ENCODE data around the gene HDAC10.

The HDAC10 gene

DNA sequence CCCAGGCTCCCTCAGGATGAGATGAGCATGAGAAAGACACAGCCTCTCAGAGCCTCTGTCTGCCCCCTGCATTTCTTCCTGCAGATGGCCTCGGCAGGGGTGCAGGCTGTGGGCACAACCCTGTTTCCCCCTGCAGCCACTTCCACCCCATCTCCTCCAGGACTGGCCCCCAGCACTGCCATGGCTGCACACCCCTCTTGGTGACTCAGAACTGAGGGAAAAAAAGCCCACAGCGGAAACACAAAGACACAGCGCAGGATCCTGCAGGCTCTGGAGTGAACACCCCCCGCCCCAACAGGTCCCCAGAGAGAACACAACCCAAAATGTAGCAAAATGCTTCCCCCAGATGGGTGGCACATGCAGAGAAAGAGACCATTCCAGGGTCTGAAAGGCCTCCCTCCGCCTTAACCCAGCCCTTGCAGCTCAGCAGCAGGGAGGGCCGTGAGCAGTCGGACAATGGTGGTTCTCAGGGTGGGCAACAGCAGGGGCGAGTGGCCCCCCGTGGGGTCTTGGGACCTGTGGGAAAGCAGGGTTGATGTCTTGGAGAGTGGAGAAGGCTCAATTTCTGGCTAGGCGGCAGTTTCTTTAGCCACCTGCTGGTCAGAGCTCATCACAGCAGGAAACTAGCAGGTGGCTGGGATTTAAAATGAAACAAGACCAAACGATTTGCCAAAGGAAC lies 14.2 kb downstream of the HDAC10 start:
- peak; percentile 48 for DNase-seq (ENCODE audit: low spot score)

DNA sequence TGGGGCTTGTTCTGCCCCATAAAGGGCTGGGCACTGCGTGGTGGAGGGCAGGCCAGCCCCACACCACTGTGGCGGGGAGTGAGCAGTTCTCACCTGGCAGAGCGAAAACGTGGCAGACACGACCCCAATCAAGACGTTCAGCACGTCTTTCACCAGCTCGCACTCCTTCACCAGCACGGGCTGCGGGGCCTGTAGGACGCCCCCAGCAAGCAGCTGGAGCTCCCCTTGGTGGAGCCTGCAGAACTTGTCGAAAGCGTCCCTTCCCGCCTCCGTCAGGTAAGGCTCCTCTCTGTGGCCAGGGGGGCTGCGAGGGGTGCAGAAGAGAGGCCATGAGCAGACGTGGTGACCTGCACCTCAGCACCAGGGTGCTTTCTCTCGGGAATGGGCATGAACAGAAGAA lies 17.8 kb downstream of the HDAC10 start:
- no peak for DNase-seq (ENCODE audit: low spot score)

GRCh38 chr22:50232481-50233151 lies 18.4 kb downstream of the HDAC10 start:
- no peak for DNase-seq (ENCODE audit: low spot score)

- DNase-seq (ENCODE audit: low spot score), result no peak
Measured at GRCh38 chr22:50229370-50229769, 21.7 kb downstream of the HDAC10 start.

GRCh38 chr22:50228366-50228765 lies 22.7 kb downstream of the HDAC10 start:
- DNase-seq (ENCODE audit: low spot score), result no peak

DNA sequence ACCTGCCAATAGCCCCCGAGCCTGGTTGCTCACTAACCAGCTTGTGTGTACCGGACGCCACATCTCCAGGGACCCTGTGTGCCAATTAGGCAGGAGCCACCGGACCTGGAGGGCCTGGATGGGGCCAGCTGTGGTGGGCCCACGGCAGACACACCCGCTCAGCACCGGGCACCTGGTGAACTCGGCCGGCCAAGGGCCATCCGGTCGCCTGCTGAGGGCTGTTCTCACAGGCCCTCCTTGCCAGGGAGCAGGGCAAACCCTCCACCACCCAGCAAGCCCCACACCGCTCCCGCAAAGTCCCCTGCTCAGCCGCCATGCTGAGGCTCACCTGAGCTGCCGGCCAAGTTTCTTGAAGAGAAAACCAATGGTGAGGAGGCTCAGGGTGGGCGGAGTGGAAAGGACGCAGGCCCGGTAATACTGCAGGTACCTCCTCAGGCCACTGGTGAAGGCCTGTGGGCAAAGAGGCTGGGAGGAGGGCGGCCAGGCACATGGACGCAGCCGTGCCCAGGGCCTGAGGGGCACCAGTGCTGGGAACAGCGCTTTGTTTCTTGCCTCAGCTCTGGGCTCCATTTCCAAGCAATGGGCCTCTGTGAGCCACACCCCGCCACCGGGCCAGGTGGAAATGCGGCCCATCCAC lies 23.4 kb downstream of the HDAC10 start:
- no peak for DNase-seq (ENCODE audit: low spot score)

DNA sequence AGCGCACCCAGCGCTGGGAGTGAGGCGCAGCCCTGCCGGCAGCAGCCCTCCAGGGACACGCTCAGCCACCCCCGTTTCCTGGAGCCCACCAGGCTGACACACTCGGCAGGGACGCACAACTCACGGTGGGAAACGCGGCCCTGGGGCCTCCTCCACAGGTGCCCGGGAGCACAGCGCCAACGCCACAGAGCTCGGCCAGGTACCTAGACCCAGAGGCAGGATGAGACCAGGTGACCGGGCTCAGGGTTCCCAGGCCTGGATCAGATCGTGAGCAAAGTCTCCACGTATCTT lies 24.2 kb downstream of the HDAC10 start:
- no peak for DNase-seq (ENCODE audit: low spot score)

- DNase-seq (ENCODE audit: low spot score), result no peak
Measured at GRCh38 chr22:50226063-50226874, 24.8 kb downstream of the HDAC10 start.

- no peak for DNase-seq (ENCODE audit: low spot score)
Measured at GRCh38 chr22:50225200-50225969, 25.7 kb downstream of the HDAC10 start.

- no peak for DNase-seq (ENCODE audit: low spot score)
Measured at GRCh38 chr22:50224071-50224470, 27.0 kb downstream of the HDAC10 start.

DNA sequence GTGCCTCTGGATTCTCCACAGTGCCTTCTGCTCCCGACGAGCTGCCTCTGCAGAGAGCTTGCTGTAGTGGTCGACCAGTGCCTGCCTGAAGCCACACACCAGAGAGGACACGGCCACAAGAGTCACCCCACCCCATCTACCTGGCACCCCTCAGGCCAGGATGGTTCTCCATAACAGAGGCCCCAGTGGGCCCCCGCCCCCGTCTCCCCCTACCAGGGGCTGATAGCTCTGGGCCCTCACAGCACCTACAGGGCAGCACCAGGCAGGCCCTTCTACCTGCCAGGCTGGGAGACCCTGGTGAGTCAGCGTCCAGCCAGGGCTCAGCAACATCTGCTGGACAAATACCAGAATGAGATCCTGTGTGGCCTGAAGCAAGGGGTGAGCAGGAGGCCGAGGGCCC lies 28.6 kb downstream of the HDAC10 start:
- no peak for DNase-seq (ENCODE audit: low spot score)

DNA sequence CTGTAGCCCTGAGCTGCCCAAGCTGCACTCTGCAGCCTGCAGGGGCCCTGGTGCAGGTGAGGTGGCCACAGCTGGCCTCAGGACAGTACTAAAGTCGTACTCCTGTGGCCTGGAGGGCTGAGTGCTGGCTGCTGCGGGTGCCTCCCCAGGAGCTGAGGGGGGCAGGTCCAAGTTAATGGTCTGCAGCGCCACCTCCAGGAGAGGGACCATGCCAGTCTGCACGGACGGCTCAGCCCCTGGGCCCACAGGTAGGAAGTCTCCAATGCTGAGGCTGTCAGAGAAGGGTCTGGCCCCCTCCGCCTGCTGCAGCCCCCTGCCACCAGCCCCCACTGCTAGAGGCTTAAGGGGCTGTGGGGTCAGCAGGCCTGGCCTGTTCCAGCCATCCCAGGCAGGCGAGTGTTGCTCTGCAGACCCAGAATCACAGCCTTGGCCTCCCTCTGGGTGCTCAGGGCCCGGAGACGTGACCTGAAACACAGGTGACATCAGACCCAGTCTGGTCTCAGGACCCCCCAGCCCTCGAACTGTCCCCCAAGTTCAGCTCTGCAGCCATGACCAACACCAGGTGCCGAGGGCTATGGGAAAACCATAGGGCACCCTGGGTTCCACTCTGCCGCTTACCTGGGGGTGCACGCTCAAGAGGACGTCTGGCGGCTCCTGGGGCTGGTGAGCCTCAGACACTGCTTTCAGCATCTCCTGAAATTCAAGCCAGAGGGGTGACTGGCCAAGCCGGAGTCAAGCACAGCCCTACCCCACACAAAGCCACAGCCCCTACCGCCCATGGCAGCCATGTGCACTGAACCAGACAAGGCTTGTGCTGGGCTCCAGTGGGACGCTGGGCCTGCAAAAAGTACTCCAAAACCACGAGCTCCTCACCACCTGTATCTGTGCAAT lies 29.4 kb downstream of the HDAC10 start:
- DNase-seq (ENCODE audit: low spot score), result no peak

GRCh38 chr22:50220603-50221409 lies 30.3 kb downstream of the HDAC10 start:
- no peak for DNase-seq (ENCODE audit: low spot score)

DNA sequence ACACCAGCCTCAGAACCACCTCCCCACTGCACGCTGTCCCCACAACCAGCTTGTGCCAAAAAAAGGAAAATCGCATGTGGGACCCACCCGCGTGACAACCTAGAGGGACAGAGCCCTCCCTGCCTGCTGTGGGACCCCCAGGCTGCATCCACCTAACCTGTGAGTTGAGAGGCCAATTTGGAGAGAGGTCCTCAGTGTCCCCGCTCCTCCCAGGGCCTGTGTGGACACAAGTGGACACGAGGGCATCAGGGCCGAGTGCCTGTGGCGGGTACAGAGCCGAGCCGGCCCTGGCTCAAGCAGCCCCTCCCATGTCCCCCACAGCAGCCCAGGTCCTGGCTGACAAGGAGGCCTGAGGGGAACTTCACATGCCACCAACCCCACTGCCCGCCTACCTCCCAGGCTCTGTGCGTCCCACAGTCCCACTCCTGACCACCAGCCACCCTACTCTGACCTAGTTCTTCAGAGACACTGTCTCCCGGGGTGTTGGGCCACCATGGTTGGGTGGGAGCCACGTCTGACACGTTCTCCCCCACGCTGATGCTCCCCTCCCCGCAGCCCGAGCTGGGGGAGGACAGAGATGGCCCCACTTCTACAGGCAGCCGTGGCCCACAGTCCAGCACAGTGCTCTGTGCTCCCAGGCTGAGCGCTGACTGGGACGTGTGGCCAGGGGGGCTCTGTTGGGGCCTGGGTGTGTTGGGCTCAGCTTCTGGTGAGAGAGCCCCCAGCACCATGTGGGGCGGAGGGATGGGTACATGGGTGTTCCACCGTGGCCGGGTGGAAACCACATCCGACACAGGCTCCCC lies 31.1 kb downstream of the HDAC10 start:
- no peak for DNase-seq (ENCODE audit: low spot score)

DNA sequence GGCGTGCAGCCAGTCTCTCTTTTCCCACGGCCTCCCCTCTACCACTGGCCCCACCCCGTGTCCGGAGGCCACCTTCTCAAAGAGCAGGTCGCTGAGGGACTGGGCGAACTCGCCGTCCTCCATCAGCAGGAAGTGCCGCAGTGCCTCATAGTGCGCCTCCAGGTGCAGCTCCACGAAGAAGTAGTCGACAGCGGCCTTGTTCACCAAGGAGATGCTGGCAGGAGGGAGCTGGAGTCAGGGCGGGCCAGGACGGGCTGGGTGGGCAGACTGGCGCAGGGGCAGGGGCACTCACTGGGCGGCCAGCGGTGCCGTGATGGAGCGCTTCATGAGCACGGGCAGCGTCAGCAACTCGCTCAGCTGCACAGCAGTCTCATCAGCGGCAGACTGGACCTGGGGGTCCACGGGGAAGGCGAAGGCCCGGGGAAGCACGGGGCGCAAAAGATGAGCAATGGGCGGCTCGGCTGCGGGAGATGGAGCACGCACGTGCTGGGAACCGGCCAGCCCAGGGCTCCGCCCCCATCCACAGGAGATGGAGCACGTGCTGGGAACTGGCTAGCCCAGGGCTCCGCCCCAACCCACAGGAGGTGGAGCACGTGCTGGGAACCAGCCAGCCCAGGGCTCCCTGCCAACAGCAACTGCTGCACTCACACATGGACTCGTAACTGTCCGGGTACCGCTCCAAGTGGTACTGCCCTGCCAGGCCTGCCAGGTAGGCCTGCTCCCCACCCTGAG lies 31.9 kb downstream of the HDAC10 start:
- peak; percentile 88 for DNase-seq (ENCODE audit: low spot score)

DNA sequence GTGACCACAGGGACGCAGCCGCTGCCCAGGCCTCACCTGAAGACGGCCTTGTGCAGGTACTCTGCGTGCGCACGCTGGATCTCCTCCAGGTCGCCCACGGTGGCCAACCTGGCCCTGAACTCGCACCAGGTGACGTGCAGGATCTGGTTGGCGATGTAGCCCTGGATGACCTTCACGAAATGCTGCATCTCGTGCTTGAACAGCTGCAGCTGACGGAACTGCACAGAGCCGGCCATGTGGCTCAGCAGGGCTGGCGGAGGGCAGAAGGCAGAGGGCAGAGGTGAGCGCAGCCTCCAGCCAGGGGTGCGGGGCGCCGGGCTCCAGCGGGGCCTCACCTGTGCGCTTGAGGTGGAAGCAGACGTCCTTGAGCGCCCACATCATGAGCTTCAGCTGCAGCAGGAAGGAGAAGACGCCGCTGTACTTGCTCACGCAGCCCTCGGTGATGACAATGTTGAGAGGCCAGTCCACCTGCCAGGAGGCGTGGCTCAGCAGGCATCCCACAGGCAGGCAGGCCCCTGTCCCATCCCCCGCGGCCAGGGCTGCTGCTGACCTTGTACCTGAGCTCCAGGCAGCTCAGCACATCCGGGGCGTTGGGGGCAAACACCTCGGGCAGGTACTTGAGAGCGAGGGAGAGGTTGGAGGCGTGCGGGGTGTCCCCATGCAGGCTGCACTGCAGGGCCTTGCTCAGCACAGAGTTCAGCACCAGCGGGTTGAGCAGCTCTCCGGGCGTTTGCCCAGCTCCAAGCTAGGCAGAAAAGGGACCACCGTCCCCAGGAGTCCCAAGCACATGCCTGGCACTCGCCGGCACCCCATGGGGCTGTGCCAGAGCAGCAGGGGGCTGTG lies 32.7 kb downstream of the HDAC10 start:
- DNase-seq (ENCODE audit: low spot score), result no peak

- no peak for DNase-seq (ENCODE audit: low spot score)
Measured at GRCh38 chr22:50217543-50218152, 33.4 kb downstream of the HDAC10 start.
